Neural cell (in vitro differentiated cells): Measurements from ENCODE around the gene KIAA1958.

ENCODE experiments used
- RAD21 ChIP-seq: fragments of 450-650 bp; conservative IDR thresholded peaks from 2 replicates; pipeline ENCODE4 v1.6.1; 2014; ENCODE audit warnings: antibody characterized with exemption, mild to moderate bottlenecking, moderate library complexity
- TF ChIP-seq, protein P1 (sequence below): fragments of 450-650 bp; IDR thresholded peaks from 2 replicates; pipeline ENCODE4 v1.5.1; 2014; ENCODE audit warnings: antibody characterized with exemption, mild to moderate bottlenecking, moderate library complexity; ENCODE audit not compliant: poor library complexity, severe bottlenecking

DNA sequence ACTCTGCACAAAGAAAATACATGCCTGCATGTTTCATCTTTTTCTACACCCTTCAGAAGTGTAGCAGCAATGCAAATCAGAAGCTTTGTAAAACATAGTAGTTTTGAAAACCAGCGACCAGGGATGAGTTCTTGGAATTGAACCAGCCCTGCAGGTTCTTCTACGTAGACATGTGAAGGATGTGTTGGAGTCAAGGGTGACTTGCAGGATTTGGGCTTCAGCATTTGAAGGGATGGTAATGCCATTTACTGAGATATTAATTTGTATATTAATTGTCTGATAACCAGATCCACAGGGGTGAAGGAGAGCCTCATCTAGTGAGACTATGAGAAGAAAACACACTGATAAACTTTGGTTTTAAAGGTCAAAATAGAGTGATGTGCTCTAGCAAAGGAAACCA, 72.4 kb downstream of the KIAA1958 start:
- TF ChIP-seq, protein P1, sequence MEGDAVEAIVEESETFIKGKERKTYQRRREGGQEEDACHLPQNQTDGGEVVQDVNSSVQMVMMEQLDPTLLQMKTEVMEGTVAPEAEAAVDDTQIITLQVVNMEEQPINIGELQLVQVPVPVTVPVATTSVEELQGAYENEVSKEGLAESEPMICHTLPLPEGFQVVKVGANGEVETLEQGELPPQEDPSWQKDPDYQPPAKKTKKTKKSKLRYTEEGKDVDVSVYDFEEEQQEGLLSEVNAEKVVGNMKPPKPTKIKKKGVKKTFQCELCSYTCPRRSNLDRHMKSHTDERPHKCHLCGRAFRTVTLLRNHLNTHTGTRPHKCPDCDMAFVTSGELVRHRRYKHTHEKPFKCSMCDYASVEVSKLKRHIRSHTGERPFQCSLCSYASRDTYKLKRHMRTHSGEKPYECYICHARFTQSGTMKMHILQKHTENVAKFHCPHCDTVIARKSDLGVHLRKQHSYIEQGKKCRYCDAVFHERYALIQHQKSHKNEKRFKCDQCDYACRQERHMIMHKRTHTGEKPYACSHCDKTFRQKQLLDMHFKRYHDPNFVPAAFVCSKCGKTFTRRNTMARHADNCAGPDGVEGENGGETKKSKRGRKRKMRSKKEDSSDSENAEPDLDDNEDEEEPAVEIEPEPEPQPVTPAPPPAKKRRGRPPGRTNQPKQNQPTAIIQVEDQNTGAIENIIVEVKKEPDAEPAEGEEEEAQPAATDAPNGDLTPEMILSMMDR = no peak
- TF ChIP-seq RAD21 = no peak
